ENCODE measurements around the gene OBP2A.

OBP2A gene

DNA sequence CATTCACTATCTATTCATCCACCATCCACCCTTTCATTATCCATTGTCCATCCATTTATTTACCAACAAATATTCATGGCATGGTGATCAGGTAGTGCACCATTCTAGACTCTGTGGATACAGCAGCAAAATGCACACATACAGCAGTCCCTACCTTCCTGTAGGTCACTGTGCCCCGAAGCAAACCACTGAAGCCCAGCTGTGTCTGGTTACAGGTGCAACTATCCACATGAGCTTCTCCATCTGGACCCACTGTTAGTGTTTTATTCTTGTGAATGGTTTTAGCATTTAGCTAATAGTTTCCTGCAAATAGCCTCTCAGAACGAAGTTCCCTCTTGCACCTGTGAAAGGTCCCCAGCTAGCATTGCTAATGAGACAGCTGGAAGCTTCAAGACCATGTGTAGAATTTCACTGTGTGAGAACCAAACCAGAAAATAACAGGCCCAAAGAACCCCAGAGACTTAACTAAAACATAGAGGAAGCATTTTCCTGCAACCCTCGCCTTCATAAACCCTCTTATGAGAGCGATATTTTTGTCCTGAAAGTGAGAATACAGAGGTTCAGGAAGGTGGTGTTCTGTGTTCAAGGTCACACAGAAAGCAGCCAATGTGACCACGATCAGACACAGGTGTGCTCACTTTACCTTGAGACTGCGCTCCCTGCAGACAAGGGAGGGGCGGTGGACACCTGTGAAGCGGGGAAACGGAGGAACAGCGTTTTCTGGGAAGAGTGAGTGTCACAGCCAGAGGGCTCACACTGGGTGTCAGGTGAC lies 34.1 kb downstream of the OBP2A start:
- DNase-seq (ENCODE audit: low spot score) = no peak

DNA sequence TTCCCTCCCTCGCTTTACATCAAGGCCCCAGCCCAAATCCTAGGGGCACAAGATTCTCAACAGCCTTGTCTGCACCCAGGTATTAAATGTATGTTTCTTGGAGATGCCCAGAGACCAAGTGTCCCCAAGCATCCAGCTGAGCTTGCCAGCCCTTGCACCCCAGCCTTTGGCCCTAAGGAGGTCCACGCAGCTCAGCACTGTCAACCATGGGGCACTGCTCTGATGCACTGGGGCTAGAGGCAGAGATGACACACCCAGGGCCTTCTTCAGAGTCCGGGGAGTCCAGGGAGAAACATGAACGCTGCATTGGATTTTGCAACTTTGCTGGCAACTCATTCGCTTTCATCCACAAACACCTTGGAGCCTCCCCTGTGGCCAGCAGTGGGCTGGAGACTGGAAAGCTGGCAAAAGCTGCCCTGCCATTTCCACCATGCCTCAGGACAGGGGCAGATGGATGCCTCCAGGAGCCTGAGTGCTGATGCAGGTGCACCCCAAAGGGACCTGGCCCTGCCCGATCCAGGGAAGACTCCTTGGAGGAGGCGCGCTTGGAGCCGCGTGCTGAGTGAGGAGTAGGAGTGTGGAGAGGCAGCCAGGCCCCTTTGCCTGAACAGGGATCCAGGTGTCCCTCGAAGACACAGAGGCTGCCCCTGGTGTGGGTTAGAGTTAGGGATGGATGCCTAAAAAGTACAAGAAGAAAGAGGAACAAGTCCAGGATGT lies 34.9 kb downstream of the OBP2A start:
- no peak for DNase-seq (ENCODE audit: low spot score)

GRCh38 chr9:135581636-135582426 lies 35.9 kb downstream of the OBP2A start:
- DNase-seq (ENCODE audit: low spot score) = no peak

DNA sequence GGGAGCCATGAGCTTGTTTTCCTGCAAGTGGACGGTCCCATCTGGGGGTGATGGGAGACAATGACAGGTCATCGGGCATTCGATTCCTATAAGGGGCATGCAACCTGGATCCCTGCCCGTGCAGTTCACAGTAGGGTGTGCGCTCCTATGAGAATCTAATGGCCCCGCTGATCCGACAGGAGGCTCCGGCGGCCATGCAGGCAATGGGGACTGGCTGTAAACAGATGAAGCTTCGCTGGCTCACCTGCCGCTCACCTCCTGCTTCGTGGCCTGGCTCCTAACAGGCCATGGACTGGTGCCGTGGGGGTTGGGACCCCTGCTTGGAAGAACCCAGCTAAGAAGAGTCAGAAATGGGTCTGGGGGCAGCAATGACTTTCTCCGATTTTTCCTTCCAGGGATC lies 36.6 kb downstream of the OBP2A start:
- DNase-seq (ENCODE audit: low spot score) = no peak

DNA sequence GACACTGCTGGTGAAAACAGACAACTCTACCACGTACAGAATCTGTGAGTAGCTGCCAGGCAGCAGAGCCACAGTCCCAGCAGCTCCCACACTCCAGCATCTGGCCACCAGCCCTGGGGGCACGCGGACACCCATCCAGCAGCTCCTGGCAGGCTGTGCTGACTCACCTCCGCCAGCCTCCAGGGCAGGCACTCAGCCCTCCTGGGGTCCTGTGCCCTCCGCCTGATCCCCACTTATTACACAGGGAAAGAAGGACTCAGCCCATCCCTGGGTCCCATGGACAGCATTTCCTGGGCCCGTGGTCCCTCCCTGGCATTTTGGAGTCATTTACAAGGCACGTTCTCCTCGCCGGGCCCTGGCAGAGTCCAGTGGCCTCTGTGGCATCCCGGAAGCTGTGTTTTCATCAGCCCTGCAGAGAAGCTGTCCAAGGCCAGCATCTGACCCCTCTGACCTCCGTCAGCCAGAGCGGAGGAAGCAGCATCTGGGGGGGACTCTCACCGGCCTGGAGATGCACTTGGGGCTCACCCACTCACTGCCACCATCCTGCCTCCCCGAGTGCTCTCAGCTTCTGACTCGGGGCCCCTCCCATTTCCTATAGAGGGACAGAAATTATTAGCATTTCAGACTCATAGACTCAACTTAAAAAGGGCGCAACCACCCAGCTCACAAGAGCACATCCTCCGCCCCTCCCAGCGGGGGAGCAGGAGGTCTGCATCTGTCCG lies 37.2 kb downstream of the OBP2A start:
- DNase-seq (ENCODE audit: low spot score) = no peak

DNA sequence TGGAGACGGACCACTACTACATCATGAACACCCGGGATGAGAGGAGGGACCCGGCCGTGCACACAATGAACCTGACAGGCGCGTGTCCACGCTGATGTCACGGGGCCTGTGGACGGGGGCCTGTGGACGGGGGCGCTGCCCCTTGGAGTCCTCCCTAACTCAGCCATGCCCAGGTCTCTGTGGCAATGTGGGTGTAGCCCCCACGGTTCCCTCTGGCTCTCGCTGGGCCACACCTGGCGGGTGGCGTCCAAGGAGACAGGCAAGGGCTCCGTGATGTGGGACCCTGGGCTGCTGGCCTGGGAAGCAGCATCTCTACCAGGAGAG lies 37.7 kb downstream of the OBP2A start:
- no peak for DNase-seq (ENCODE audit: low spot score)

GRCh38 chr9:135584371-135584770 lies 38.4 kb downstream of the OBP2A start:
- no peak for DNase-seq (ENCODE audit: low spot score)

DNA sequence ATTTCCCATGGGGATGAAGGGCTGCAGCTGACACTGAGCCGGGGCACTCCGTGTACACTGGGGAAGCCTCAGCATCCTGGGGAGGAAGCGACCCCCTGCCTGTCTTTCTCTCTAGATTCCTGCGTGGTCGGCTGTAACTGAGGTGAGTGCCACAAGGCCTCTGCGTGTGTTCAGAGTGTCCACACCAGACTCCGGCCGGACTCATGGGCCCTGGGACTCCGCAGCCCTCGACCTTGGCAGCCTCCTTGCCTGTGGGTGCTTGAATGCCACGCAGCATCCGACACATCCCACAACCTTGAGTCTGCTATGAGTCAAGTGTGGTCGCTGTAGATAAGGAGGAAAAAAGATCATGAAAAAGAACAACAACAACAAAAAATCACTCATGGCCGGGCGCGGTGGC lies 39.0 kb downstream of the OBP2A start:
- no peak for DNase-seq (ENCODE audit: low spot score)

DNA sequence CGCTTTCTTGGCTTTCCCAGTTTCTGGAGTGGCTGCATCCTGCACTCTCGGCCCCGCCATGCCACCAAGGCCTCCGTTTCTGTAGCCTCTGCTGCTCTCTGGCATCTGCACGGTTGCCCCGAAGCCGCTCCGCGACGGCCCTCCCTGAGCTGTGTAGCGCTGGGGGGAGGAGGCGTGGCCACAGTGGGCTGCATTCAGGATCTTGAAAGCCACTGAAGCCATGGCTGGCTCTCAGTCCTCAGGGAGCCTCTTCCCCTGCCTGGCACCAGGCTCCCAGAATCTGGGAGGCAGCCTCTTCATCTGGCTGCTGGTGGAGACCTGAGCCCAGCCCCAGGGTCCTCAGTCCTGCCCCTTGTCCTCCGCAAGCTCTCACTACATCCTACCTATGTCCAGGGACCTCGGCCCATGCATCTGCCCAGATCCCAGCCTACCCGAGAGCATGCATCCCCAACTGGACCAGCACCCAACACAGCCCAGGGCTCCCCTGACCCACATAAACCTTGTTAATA lies 40.7 kb downstream of the OBP2A start:
- DNase-seq (ENCODE audit: low spot score) = no peak

DNA sequence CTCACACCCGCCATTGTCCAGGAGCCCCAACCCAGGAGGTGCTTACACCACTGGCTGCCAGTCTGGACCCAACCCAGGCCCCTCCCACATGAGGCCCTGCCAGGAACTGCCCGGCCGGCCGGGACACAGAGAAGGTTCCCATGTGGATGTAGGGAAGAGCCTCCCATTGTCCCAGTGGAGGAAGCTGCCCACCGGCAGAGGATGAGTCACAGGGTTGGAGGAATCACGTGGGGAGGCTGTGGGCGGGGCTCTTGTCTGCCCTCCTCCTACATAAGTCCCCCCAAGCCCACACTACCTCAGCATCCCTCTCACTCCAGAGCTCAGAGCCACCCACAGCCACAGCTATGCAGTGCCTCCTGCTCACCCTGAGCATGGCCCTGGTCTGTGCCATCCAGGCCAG lies 41.7 kb downstream of the OBP2A start:
- no peak for DNase-seq (ENCODE audit: low spot score)

DNA sequence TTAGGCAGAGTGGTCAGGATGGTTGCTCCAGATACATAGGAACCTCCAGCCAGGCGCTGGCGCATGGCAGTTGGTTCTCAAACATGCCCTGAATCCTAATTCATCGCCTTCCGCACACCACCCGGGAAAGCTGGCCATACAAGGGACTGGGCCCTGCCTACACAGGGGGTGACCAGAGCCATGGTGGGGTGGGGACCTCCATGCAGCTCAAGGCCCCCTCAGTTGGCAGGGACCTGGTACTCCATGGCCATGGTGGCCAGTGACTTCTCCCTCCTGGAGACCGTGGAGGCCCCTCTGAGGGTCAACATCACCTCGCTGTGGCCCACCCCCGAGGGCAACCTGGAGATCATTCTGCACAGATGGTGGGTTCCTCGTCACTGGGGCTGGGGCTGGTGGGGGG lies 42.4 kb downstream of the OBP2A start:
- DNase-seq (ENCODE audit: low spot score) = no peak

GRCh38 chr9:135588886-135589595 lies 43.1 kb downstream of the OBP2A start:
- no peak for DNase-seq (ENCODE audit: low spot score)

GRCh38 chr9:135589596-135590485 lies 43.9 kb downstream of the OBP2A start:
- no peak for DNase-seq (ENCODE audit: low spot score)

DNA sequence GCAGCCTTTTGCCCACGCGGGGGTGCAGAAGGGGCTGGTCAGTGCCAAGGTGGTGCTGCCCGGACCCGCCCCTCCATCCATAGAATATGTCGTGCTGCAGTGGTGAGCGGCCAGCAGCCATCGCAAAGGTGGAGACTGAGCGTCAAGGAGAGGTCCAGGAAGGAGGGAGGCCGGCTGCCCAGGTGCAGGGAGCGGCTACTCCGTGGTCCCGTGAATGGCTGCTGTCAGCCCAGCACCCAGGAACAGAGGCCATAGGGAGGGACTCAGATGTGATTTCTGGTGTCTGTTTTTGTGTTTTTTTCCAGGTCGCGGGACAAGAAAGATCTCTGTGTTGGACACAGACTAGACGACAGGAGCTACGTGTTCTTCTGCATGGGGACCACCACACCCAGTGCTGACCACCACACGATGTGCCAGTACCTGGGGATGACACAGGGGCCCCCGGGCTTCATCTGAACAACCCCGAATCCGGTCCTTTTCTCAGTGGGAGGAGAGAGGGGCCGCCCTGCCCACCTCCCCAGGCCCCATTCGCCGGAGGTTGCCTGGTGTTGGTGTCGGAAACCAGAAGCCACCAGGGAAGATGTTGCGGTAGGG lies 44.7 kb downstream of the OBP2A start:
- DNase-seq (ENCODE audit: low spot score) = no peak

- DNase-seq (ENCODE audit: low spot score) = no peak
Observed at GRCh38 chr9:135591506-135592330, 45.8 kb downstream of the OBP2A start.

- no peak for DNase-seq (ENCODE audit: low spot score)
Observed at GRCh38 chr9:135592331-135592590, 46.3 kb downstream of the OBP2A start.

DNA sequence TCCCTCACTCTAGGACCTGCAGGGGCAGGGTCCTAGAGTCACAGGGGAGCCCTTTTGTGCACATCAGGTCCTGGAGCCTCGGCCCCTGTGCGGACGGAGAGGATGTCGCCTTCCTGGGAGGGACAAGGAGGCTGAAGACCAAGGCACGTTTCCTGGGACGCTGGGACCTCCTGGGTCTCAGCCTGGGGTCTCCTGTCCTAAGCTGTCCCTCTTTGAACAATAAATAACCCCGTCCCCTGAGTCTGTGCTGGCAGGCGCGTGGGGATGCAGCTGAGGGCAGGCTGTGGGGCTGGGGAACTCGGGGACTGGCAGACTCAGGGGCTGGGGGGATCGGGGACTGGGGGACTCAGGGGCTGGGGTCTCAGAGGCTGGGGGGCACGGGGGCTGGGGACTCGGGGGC lies 46.7 kb downstream of the OBP2A start:
- no peak for DNase-seq (ENCODE audit: low spot score)

- no peak for DNase-seq (ENCODE audit: low spot score)
Observed at GRCh38 chr9:135596211-135596610, 50.3 kb downstream of the OBP2A start.

All from hematopoietic multipotent progenitor cell treated with erythropoietin and hydrocortisone succinate and interleukin-3 and kit ligand, for 15 days (in vitro differentiated cells).